Stimulated activated CD4-positive, alpha-beta T cell treated with anti-CD3 and anti-CD28 coated beads, TNF-alpha, amount 100 ng/mL, for 24 hours (primary cell): ENCODE results near the gene ALB.
"Not testable (repeated sequence)": the region's sequence is repeated elsewhere in the genome, so short reads cannot be mapped to it uniquely, and the experiment has no call there.

ENCODE experiments used
- DNase-seq, 3 experiments: peaks; one replicate each; pipeline ENCODE4 v3.0.0-alpha.2; 2020; ENCODE audit warnings: low read depth in 3 of 3

Gene ALB

GRCh38 chr4:73404042-73404441 lies at the start of gene ALB:
TSS of gene ALB (plus strand) at chr4:73404287. CDS start at chr4:73404328, 41 bp downstream.
- no peak for DNase-seq

- not testable (repeated sequence) for DNase-seq
These were observed 46.9 kb upstream of the ALB start for GRCh38 chr4:73357174-73357573.

GRCh38 chr4:73369506-73370199 lies 34.4 kb upstream of the ALB start:
- DNase-seq: not testable (repeated sequence)

- DNase-seq: no peak
These were observed 28.8 kb upstream of the ALB start for GRCh38 chr4:73375328-73375741.

- DNase-seq: no peak
These were observed 27.8 kb upstream of the ALB start for GRCh38 chr4:73376251-73376650.

- DNase-seq: no peak
These were observed 27.1 kb upstream of the ALB start for GRCh38 chr4:73376976-73377375.

GRCh38 chr4:73378887-73379286 lies 25.2 kb upstream of the ALB start:
- DNase-seq: no peak

- no peak for DNase-seq
These were observed 24.1 kb upstream of the ALB start for GRCh38 chr4:73379946-73380345.

GRCh38 chr4:73381214-73381613 lies 22.9 kb upstream of the ALB start:
- no peak for DNase-seq

GRCh38 chr4:73383452-73383851 lies 20.6 kb upstream of the ALB start:
- DNase-seq: no peak

GRCh38 chr4:73387552-73387951 lies 16.5 kb upstream of the ALB start:
- no peak for DNase-seq

- no peak for DNase-seq
These were observed 15.2 kb upstream of the ALB start for GRCh38 chr4:73388887-73389286.

GRCh38 chr4:73389663-73390062 lies 14.4 kb upstream of the ALB start:
- not testable (repeated sequence) for DNase-seq

- no peak for DNase-seq
These were observed 12.3 kb upstream of the ALB start for GRCh38 chr4:73391774-73392173.

- DNase-seq: no peak
These were observed 11.2 kb upstream of the ALB start for GRCh38 chr4:73392936-73393335.

- DNase-seq: no peak
These were observed 7.8 kb upstream of the ALB start for GRCh38 chr4:73396304-73396703.

GRCh38 chr4:73396993-73397972 lies 6.8 kb upstream of the ALB start:
- DNase-seq: no peak

- DNase-seq: no peak
These were observed 2.7 kb upstream of the ALB start for GRCh38 chr4:73401412-73401811.

- no peak for DNase-seq
These were observed 370 bp downstream of the ALB start for GRCh38 chr4:73404457-73404856.

- no peak for DNase-seq
These were observed 1.1 kb downstream of the ALB start for GRCh38 chr4:73405138-73405537.

GRCh38 chr4:73406548-73406875 lies 2.4 kb downstream of the ALB start:
- DNase-seq: no peak

GRCh38 chr4:73407227-73407673 lies 3.2 kb downstream of the ALB start:
- no peak for DNase-seq
